ENCODE results near the gene ALDH1L1. TPM values are rescaled to one million over a fixed set of nuclear protein-coding genes. Genes with fewer than 3 reads are reported as not detected.

ALDH1L1 gene
- total and polyA plus RNA-seq, 2 of the 13 experiments (the other 11 are each of a cell fraction or from before 2014, with no cell fraction given), result 11.2 to 28.7 TPM

DNA sequence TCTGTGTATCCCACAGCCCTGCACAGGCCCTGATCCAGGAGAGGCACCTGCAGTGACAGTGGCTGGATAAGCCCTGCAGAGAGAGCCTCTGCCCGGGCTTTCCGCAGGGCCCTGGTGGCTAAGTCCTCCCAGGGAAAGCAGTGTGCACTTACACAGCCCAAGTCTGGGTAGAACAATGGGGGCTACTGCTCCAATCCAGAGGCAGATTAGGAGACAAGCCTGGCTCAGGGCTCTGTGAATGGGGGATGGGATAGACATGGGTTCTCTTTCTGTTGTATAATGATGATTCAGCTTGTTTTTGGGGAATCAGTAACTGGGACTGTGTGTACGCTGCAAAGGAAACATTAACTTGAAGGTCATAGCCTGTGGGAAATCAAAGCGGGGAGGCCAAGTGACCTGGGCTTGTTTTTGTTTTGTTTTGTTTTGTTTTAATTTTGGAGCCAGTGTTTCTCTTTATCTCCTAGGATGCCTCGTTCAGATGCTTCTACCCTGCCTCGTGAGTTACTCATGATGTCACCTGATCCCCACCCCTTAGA lies 4.1 kb upstream of the ALDH1L1 start:
- ATAC-seq (peak; percentile 51), FAIRE-seq (peak; percentile 80), DNase-seq (ENCODE audit: low spot score) (peak; percentile 90)
- Histone ChIP-seq H3K79me2 (ENCODE audit: insufficient read depth, low read length) (peaks cover 1% of the 10 kb centered on the region), H3K27ac (ENCODE audit: extremely low read length, insufficient read depth, low read length) (peak overlapping the region; percentile 82), H3K36me3 (replicated peaks in 1 of 2; ENCODE audit: control insufficient read depth in 1 of 2, insufficient read depth in 2 of 2, low read length in 2 of 2) (no peaks in the 10 kb centered on the region), H3K9ac (ENCODE audit: insufficient read depth, low read depth, low read length) (peak overlapping the region; percentile 47), H3K4me1 (ENCODE audit: insufficient read depth, low read length) (peaks cover 88% of the 10 kb centered on the region), H3K4me2 (ENCODE audit: low read depth, low read length) (peak overlapping the region; percentile 49), H3K4me3 (replicated peaks in 1 of 3; ENCODE audit: insufficient read depth in 1 of 3, low read depth in 2 of 3, low read length in 3 of 3) (peak overlapping the region in 1 of 3 experiments; percentile 7; a peak in 1 of 6 replicates), H4K20me1 (ENCODE audit: insufficient read depth, low read length) (no peaks in the 10 kb centered on the region), H3K9me3 (ENCODE audit: low read length) (no peaks in the 10 kb centered on the region), H3K27me3 (ENCODE audit: control insufficient read depth in 1 of 2, insufficient read depth in 2 of 2, low read length in 2 of 2) (no peaks in the 10 kb centered on the region), H2AFZ (ENCODE audit: low read length) (no peak overlapping the region)
- ChIA-PET CTCF (ENCODE audit: low intra/inter-chr PET ratio, low total read pairs) (no interaction called here), POLR2A (interaction anchor here (0.9 to 1.5 kb wide), 2 partner anchors 13 to 14 kb away, joined by 3 to 6 read pairs; no protein-coding TSS in a partner anchor)
- WGBS (ENCODE audit: low lambda C conversion rate), result 7% methylated on average over 6 of the region's 6 CpGs
- BruUV-seq (replicated peaks), result no TSS peak
- in situ Hi-C loops (cut with HindIII; ENCODE audit: extremely low pct_ligation_motif_present, low pct_unique_long_range_greater_than_20kb) (no loop called here), intact Hi-C loops (cut with micrococcal nuclease; ENCODE audit: unreplicated experiment) (no loop called here)
- TF ChIP-seq ZNF12 (CRISPR knock-in tag; IDR thresholded peaks at IDR 0.05), result peak; percentile 16; the same call in 1 of the 2 replicates
- TF ChIP-seq EP300 (IDR thresholded peaks at IDR 0.05; ENCODE audit: low read depth in 2 of 2, low read length in 2 of 2), result peak in 1 of 2 experiments; percentile 80; a peak in 2 of 4 replicates
- TF ChIP-seq EP300 (CRISPR knock-in tag; IDR thresholded peaks at IDR 0.05; ENCODE audit: borderline replicate concordance), result peak; percentile 54; the same call in 1 of the 2 replicates
- TF ChIP-seq NFE2L2 (IDR thresholded peaks at IDR 0.05; ENCODE audit: low read length), result peak; percentile 92
- peak; percentile 38; the same call in 1 of the 2 replicates for TF ChIP-seq MIER2 (CRISPR knock-in tag; IDR thresholded peaks at IDR 0.05)
- no peak for TF ChIP-seq ZNF775 (CRISPR knock-in tag; IDR thresholded peaks at IDR 0.05; ENCODE audit: borderline replicate concordance)
- TF ChIP-seq ZNF414 (CRISPR knock-in tag; IDR thresholded peaks at IDR 0.05), result 0 out of 2 replicates have a peak, but pooled peaks have one; percentile 28
- no peak for TF ChIP-seq ZNF274 (CRISPR knock-in tag; IDR thresholded peaks at IDR 0.05)
- 0 out of 2 replicates have a peak, but pooled peaks have one; percentile 4 for TF ChIP-seq SP5 (CRISPR knock-in tag; IDR thresholded peaks at IDR 0.05; ENCODE audit: borderline replicate concordance, low read depth)
- no peak for TF ChIP-seq GABPA (IDR thresholded peaks at IDR 0.05; ENCODE audit: low read depth, low read length)
- 0 out of 2 replicates have a peak, but pooled peaks have one; percentile 24 for TF ChIP-seq GABPA (CRISPR knock-in tag; IDR thresholded peaks at IDR 0.05; ENCODE audit: low read depth)
- TF ChIP-seq ZNF292 (CRISPR knock-in tag; IDR thresholded peaks at IDR 0.05; ENCODE audit: borderline replicate concordance, low read depth), result no peak
- no peak for TF ChIP-seq YY1 (IDR thresholded peaks at IDR 0.05; ENCODE audit: insufficient read depth, insufficient replicate concordance, low read depth, low read length)
- TF ChIP-seq RBFOX2 (IDR thresholded peaks at IDR 0.05; ENCODE audit: low read depth, low read length), result no peak
- TF ChIP-seq, protein P1, sequence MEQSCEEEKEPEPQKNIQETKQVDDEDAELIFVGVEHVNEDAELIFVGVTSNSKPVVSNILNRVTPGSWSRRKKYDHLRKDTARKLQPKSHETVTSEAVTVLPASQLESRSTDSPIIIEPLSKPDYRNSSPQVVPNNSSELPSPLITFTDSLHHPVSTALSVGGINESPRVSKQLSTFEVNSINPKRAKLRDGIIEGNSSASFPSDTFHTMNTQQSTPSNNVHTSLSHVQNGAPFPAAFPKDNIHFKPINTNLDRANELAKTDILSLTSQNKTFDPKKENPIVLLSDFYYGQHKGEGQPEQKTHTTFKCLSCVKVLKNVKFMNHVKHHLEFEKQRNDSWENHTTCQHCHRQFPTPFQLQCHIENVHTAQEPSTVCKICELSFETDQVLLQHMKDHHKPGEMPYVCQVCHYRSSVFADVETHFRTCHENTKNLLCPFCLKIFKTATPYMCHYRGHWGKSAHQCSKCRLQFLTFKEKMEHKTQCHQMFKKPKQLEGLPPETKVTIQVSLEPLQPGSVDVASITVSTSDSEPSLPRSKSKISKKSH (CRISPR knock-in tag; IDR thresholded peaks at IDR 0.05; ENCODE audit: borderline replicate concordance), result no peak
- 0 out of 2 replicates have a peak, but pooled peaks have one; percentile 43 for TF ChIP-seq ZNF503 (CRISPR knock-in tag; IDR thresholded peaks at IDR 0.05)
- TF ChIP-seq ZNF761 (CRISPR knock-in tag; conservative IDR thresholded peaks at IDR 0.05), result 0 out of 2 replicates have a peak, but pooled peaks have one; percentile 61
- peak; percentile 22; the same call in 1 of the 2 replicates for TF ChIP-seq HNF4A (CRISPR knock-in tag; IDR thresholded peaks at IDR 0.05)
- peak; percentile 84; the same call in 1 of the 2 replicates for TF ChIP-seq TEF (CRISPR knock-in tag; IDR thresholded peaks at IDR 0.05)
- 0 out of 2 replicates have a peak, but pooled peaks have one; percentile 31 for TF ChIP-seq BRCA1 (CRISPR knock-in tag; IDR thresholded peaks at IDR 0.05)

All from HepG2 (cell line).